ENCODE data around the gene HSPB6. TPM values are rescaled to one million over a fixed set of nuclear protein-coding genes. Genes with fewer than 3 reads are reported as not detected.
A peak's percentile ranks its signal among the peaks of the same experiment; 100 is the strongest.

The HSPB6 gene
- total and polyA plus RNA-seq, 8 donors: 38.3 to 91.7 (median 66.5) TPM

GRCh38 chr19:35740423-35741202 is 16.2 kb downstream of the HSPB6 start:
- peak overlapping the region; percentile 63 to 67 for H3K4me3 ChIP-seq
- ATAC-seq: peak; percentile 86

GRCh38 chr19:35740108-35740422 is 16.8 kb downstream of the HSPB6 start:
- no peaks in the 10 kb centered on the region for H3K27me3 ChIP-seq
- ATAC-seq (no peak), DNase-seq (no peak)
- no peak for TF ChIP-seq CTCF (IDR thresholded peaks at IDR 0.05)
- peaks cover 7 to 55% of the 10 kb centered on the region in 2 donors for H3K4me1 ChIP-seq
- H3K27ac ChIP-seq: peak overlapping the region; percentile 76 to 94
- H3K36me3 ChIP-seq: peaks cover 0 to 44% of the 10 kb centered on the region in 2 donors
- intact Hi-C loops (cut with DNase I): no loop called here
- no peaks in the 10 kb centered on the region for H3K9me3 ChIP-seq
- H3K4me3 ChIP-seq: peak overlapping the region; percentile 63 to 67

More at GRCh38 chr19:35740423-35741202, 16.2 kb downstream of the HSPB6 start:
- intact Hi-C loops (cut with DNase I): no loop called here
- H3K27me3 ChIP-seq: no peaks in the 10 kb centered on the region
- H3K4me1 ChIP-seq: peaks cover 7 to 55% of the 10 kb centered on the region in 2 donors
- H3K9me3 ChIP-seq: no peaks in the 10 kb centered on the region
- TF ChIP-seq CTCF (IDR thresholded peaks at IDR 0.05): no peak
- peak overlapping the region; percentile 76 to 94 for H3K27ac ChIP-seq
- H3K36me3 ChIP-seq: peaks cover 0 to 38% of the 10 kb centered on the region in 2 donors
- peak; percentile 96 to 99 (median 98) for DNase-seq

GRCh38 chr19:35739275-35740107 is 17.3 kb downstream of the HSPB6 start:
- TF ChIP-seq CTCF (IDR thresholded peaks at IDR 0.05): no peak
- no peaks in the 10 kb centered on the region for H3K9me3 ChIP-seq
- peaks cover 6 to 54% of the 10 kb centered on the region in 2 donors for H3K4me1 ChIP-seq
- peak overlapping the region; percentile 63 to 67 for H3K4me3 ChIP-seq
- intact Hi-C loops (cut with DNase I): no loop called here
- peak overlapping the region; percentile 76 to 94 for H3K27ac ChIP-seq
- peaks cover 0 to 49% of the 10 kb centered on the region in 2 donors for H3K36me3 ChIP-seq
- ATAC-seq (no peak), DNase-seq (peak in 1 of 4 donors; percentile 80)
- H3K27me3 ChIP-seq: no peaks in the 10 kb centered on the region

GRCh38 chr19:35738887-35739229 is 18.0 kb downstream of the HSPB6 start:
- H3K27ac ChIP-seq: peak overlapping the region in 1 of 2 donors; percentile 94
- H3K9me3 ChIP-seq: no peaks in the 10 kb centered on the region
- no peak for ATAC-seq
- DNase-seq: no peak
- no peak for TF ChIP-seq CTCF (IDR thresholded peaks at IDR 0.05)
- H3K4me1 ChIP-seq: peaks cover 3 to 47% of the 10 kb centered on the region in 2 donors
- peaks cover 0 to 56% of the 10 kb centered on the region in 2 donors for H3K36me3 ChIP-seq
- no peak overlapping the region for H3K4me3 ChIP-seq
- intact Hi-C loops (cut with DNase I): no loop called here
- no peaks in the 10 kb centered on the region for H3K27me3 ChIP-seq

Measured in left lung (tissue), 10 donors.